Brain microvascular endothelial cell (primary cell): ENCODE results near the gene ASS1.

Source experiments
- DNase-seq: peaks from one replicate; pipeline ENCODE4 v3.0.0-alpha.2; 2020
- H3K27ac ChIP-seq: fragments of 250-450 bp; sonication (Bioruptor Pico); 2 replicates; pipeline ENCODE4 v1.5.1; 2020; ENCODE audit warnings: mild to moderate bottlenecking, moderate library complexity
- H3K27me3 ChIP-seq: fragments of 250-450 bp; sonication (Bioruptor Pico); replicated peaks from 2 replicates; pipeline ENCODE4 v1.5.1; 2020; ENCODE audit warnings: mild to moderate bottlenecking
- H3K36me3 ChIP-seq: fragments of 250-450 bp; sonication (Bioruptor Pico); replicated peaks from 2 replicates; pipeline ENCODE4 v1.5.1; 2020; ENCODE audit warnings: mild to moderate bottlenecking
- H3K4me3 ChIP-seq: 2 replicates; pipeline ENCODE4 v1.5.1; 2011; ENCODE audit warnings: low read depth, mild to moderate bottlenecking, control low read depth, low read length, moderate library complexity
- CTCF ChIP-seq: IDR thresholded peaks from 2 replicates; pipeline ENCODE4 v1.5.1; 2011; ENCODE audit warnings: low read depth, mild to moderate bottlenecking, moderate library complexity, low read length, control low read depth, inconsistent platforms; ENCODE audit errors: missing control alignments
- in situ Hi-C: cut with HindIII; loops from 2 replicates; pipeline ENCODE4 v1.10.0; 2017; ENCODE audit warnings: low sequenced_read_pairs, low pct_ligation_motif_present

ASS1 gene

GRCh38 chr9:130498298-130498917 lies 53.6 kb downstream of the ASS1 start:
- in situ Hi-C loops, result no loop called here
- no peak for TF ChIP-seq CTCF

GRCh38 chr9:130498918-130499698 lies 54.3 kb downstream of the ASS1 start:
- DNase-seq, result no peak
- Histone ChIP-seq H3K4me3 (no peak overlapping the region), H3K36me3 (no peaks in the 10 kb centered on the region), H3K27me3 (no peaks in the 10 kb centered on the region), H3K27ac (no peak overlapping the region)
- no peak for TF ChIP-seq CTCF
- in situ Hi-C loops, result no loop called here

More at GRCh38 chr9:130498298-130498917, 53.6 kb downstream of the ASS1 start:
- DNase-seq, result no peak
- no peaks in the 10 kb centered on the region for H3K27me3 ChIP-seq
- no peak overlapping the region for H3K4me3 ChIP-seq
- no peaks in the 10 kb centered on the region for H3K36me3 ChIP-seq
- no peak overlapping the region for H3K27ac ChIP-seq

- Histone ChIP-seq H3K36me3 (no peaks in the 10 kb centered on the region), H3K27me3 (no peaks in the 10 kb centered on the region), H3K27ac (no peak overlapping the region), H3K4me3 (no peak overlapping the region)
- in situ Hi-C loops, result no loop called here
- no peak for TF ChIP-seq CTCF
- DNase-seq, result no peak
Observed at GRCh38 chr9:130499804-130500263, 55.1 kb downstream of the ASS1 start.

- Histone ChIP-seq H3K27ac (no peak overlapping the region), H3K27me3 (no peaks in the 10 kb centered on the region), H3K36me3 (no peaks in the 10 kb centered on the region), H3K4me3 (no peak overlapping the region)
- no peak for DNase-seq
- no peak for TF ChIP-seq CTCF
- in situ Hi-C loops, result no loop called here
Observed at GRCh38 chr9:130500340-130501180, 55.8 kb downstream of the ASS1 start.

GRCh38 chr9:130501639-130502038 lies 56.9 kb downstream of the ASS1 start:
- no peak for DNase-seq
- Histone ChIP-seq H3K27ac (no peak overlapping the region), H3K4me3 (no peak overlapping the region), H3K36me3 (no peaks in the 10 kb centered on the region), H3K27me3 (no peaks in the 10 kb centered on the region)
- in situ Hi-C loops, result no loop called here
- TF ChIP-seq CTCF, result no peak
